ENCODE results near the gene ABCC1. TPM values are rescaled to one million over a fixed set of nuclear protein-coding genes. Genes with fewer than 3 reads are reported as not detected.

Gene ABCC1
- total and polyA plus RNA-seq, 2 of the 8 experiments (the other 6 are each of a cell fraction or from before 2014, with no cell fraction given), result 42.6 to 66.8 TPM

GRCh38 chr16:16155234-16155633, 205.8 kb downstream of the ABCC1 start:
- H3K4me3 ChIP-seq (ENCODE audit: extremely low read depth in 1 of 4, insufficient read depth in 2 of 4, low read depth in 3 of 4, low read length in 4 of 4), result no peak overlapping the region
- peaks cover 22 to 26% of the 10 kb centered on the region in 2 experiments for H3K9me3 ChIP-seq (ENCODE audit: insufficient read depth in 2 of 2, low read depth in 1 of 2, low read length in 1 of 2)
- H3K23ac ChIP-seq (ENCODE audit: insufficient read length), result no peak overlapping the region
- WGBS, 2 experiments (ENCODE audit: extremely low coverage in 1 of 2, insufficient coverage in 1 of 2, insufficient read length in 1 of 2, insufficient replicate concordance in 2 of 2, low coverage in 1 of 2, low lambda C conversion rate in 2 of 2, missing lambda C conversion rate in 1 of 2), result 86 to 100% methylated on average over 3 of the region's 3 CpGs
- H3K36me3 ChIP-seq (ENCODE audit: control insufficient read depth in 2 of 4, insufficient read depth in 4 of 4, low read length in 3 of 4), result no peaks in the 10 kb centered on the region
- no peak overlapping the region for H2BK12ac ChIP-seq (ENCODE audit: low read depth, low read length)
- peaks cover 0 to 4% of the 10 kb centered on the region in 2 experiments for H4K20me1 ChIP-seq (replicated peaks in 1 of 2; ENCODE audit: control insufficient read depth in 1 of 2, insufficient read depth in 2 of 2, low read length in 2 of 2)
- no peak overlapping the region for H4K8ac ChIP-seq (ENCODE audit: extremely low read depth, insufficient read depth, low read length)
- ChIA-PET POLR2A (ENCODE audit: partially characterized antibody) (no interaction called here), CTCF (ENCODE audit: partially characterized antibody) (interaction anchor here (1.1 kb wide), 1 partner anchor 11 kb away, joined by 3 read pairs; no protein-coding TSS in a partner anchor)
- no peak overlapping the region for H3K14ac ChIP-seq (ENCODE audit: insufficient read length)
- H3K4me1 ChIP-seq (replicated peaks in 1 of 4; ENCODE audit: control insufficient read depth in 3 of 4, insufficient read depth in 4 of 4, low read length in 3 of 4), result no peaks in the 10 kb centered on the region
- H2AK5ac ChIP-seq (ENCODE audit: low read depth, low read length), result no peak overlapping the region
- no peak overlapping the region for H3K18ac ChIP-seq (ENCODE audit: extremely low read depth, low read length)
- no peak overlapping the region for H2BK15ac ChIP-seq (ENCODE audit: low read length)
- H2BK120ac ChIP-seq (replicated peaks; ENCODE audit: low read depth, low read length), result no peak overlapping the region
- no peak overlapping the region for H4K5ac ChIP-seq (ENCODE audit: insufficient read length, low read depth, low read length)
- H2BK20ac ChIP-seq (ENCODE audit: low read length), result no peak overlapping the region
- TF ChIP-seq SIN3A (conservative IDR thresholded peaks at IDR 0.05 in 1 of 2, IDR thresholded peaks at IDR 0.05 in 1 of 2; ENCODE audit: low read depth in 1 of 2, low read length in 2 of 2) (no peak), MAFK (IDR thresholded peaks at IDR 0.05; ENCODE audit: low read depth, low read length) (no peak), ZNF274 (IDR thresholded peaks at IDR 0.05; ENCODE audit: borderline replicate concordance, extremely low read depth, low read length) (no peak), CBX8 (IDR thresholded peaks at IDR 0.05; ENCODE audit: borderline replicate concordance, low read depth, low read length) (no peak), USF2 (IDR thresholded peaks at IDR 0.05; ENCODE audit: low read length) (no peak), SIX5 (IDR thresholded peaks at IDR 0.05; ENCODE audit: low read depth, low read length) (no peak), KDM4A (IDR thresholded peaks at IDR 0.05; ENCODE audit: low read depth, low read length, severe bottlenecking) (no peak), SP2 (IDR thresholded peaks at IDR 0.05; ENCODE audit: low read length) (no peak), YY1 (IDR thresholded peaks at IDR 0.05; ENCODE audit: low read depth, low read length) (no peak), NANOG (IDR thresholded peaks at IDR 0.05; ENCODE audit: insufficient read depth, low read depth, low read length, poor library complexity, severe bottlenecking) (no peak), CREB1 (IDR thresholded peaks at IDR 0.05) (no peak), SP4 (IDR thresholded peaks at IDR 0.05; ENCODE audit: low read length) (no peak)
- no peak overlapping the region for H3K56ac ChIP-seq (replicated peaks; ENCODE audit: insufficient read length, low read depth, low read length)
- no peak overlapping the region for H4K91ac ChIP-seq (replicated peaks; ENCODE audit: insufficient read length, low read length)
- DNase-seq (ENCODE audit: low read depth in 1 of 2, low spot score in 2 of 2), result no peak
- no peak overlapping the region for H3K4me2 ChIP-seq (ENCODE audit: insufficient read depth in 1 of 2, low read depth in 2 of 2, low read length in 2 of 2)
- no peak overlapping the region for H2AFZ ChIP-seq (ENCODE audit: low read length)
- H3K23me2 ChIP-seq (ENCODE audit: low read depth, low read length), result peaks cover 6% of the 10 kb centered on the region; the same call in 1 of the 2 replicates
- H2BK5ac ChIP-seq (ENCODE audit: low read depth, low read length), result no peak overlapping the region
- no peaks in the 10 kb centered on the region for H3K79me2 ChIP-seq (ENCODE audit: control insufficient read depth in 1 of 2, insufficient read depth in 2 of 2, low read length in 2 of 2)
- H3K27me3 ChIP-seq (replicated peaks in 1 of 4; ENCODE audit: control insufficient read depth in 3 of 4, extremely low read depth in 1 of 4, insufficient read depth in 3 of 4, low read length in 3 of 4), result no peaks in the 10 kb centered on the region
- no peak overlapping the region for H3K9ac ChIP-seq (replicated peaks in 1 of 4; ENCODE audit: extremely low read depth in 1 of 4, low read depth in 3 of 4, low read length in 3 of 4)
- FAIRE-seq, result no peak
- H3K4ac ChIP-seq (replicated peaks; ENCODE audit: insufficient read length, low read depth, low read length), result no peak overlapping the region
- no peak overlapping the region for H3K27ac ChIP-seq (ENCODE audit: low read depth, low read length)
- H3K79me1 ChIP-seq (ENCODE audit: low read depth, low read length), result no peaks in the 10 kb centered on the region
